NCI-H1694 (cell line): Measurements from ENCODE around the gene SUPT20H.

Experiments used
- DNase-seq: peaks from one replicate; lab custom pipeline; 2025; lab: John Stamatoyannopoulos, UW

The SUPT20H gene

DNA sequence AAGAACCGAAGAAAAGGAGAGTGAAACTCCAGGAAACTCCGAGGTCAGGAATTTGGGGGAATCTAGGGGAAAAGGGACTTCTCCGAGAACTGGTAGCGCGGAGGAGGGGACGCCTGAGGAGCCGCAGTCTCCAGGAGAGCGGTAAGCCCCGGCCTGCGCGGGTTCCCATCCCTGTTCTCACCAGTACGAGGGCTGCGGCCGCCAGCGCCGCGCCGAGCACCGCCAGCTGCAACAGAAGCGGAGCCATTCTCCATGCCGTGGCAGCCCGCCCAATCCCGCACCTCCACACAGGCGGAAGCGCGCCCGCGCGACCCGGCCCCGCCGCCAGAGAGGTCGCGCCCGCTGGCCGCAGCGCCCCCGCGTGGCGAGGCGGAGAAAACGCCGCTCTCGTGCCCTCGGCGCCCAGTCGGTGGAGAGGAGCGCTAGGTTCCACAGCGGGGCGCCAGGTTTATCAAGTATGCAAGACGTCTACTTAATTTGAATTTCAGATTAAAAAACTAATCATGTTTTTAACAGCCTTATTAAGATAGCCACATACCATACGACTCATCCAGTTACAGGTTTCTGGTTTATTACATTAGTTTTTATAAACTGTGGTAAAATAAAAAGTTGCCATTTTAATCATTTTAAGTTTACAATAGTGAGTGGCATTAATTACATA, 60.3 kb downstream of the SUPT20H start, which contains the start of gene ALG5:
Gene ALG5 (minus strand): TSS at position 287 of the 661 bp plus-strand sequence. CDS start 40 bp downstream, at position 247.
- peak; percentile 42 for DNase-seq

DNA sequence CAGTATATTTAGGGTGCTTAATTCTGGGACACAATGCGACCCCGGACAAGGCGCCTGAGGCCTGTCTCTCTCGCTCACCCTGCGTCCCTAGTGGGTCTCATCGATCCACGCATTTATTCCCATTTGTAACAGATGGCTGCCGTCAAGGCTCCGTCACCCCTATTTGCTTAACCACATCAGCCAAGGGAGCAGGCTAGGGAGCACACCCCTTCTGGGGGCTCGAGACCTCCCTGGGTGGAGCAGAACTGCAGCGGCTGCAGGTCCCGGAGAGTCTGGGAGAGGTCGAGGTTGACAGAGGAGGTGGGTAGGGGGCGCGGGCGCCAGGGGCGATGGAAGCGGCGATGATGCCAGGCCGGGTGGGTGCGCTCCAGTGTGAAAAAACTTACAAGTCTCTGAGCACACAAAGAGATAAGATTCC, 60.9 kb downstream of the SUPT20H start:
- DNase-seq = peak; percentile 6

DNA sequence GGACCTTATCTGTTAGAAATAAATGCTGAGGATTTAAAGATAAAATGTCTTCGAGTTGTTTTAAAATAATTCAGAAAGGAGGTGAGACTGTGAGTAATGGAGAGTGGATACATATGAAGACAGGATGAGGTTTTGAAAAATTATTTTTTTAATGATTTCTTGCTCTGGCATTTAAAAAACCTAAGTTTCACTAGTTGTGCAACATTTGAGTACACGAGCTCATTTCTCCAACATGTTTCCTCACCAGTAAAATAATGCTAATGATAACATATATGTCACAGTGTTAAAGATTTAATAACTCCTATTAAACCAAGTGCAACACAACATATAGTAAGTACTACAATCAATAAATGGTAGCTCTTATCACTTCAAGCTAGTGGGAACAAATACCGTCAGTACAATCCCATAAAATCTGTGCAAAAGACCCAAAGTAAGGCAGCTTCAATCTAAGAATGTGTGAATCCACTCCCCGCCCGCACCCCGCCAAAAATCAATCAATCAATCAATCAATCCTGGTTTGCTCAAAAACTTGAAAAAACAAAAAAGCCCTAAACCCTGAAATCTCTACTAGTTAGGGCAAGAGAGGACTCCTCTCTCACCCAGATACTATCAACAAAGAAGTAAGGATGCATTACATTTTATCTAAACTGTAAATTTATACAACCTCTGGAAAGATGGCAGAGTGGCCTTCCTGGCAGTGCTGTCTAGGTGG, 61.6 kb downstream of the SUPT20H start:
- no peak for DNase-seq

DNA sequence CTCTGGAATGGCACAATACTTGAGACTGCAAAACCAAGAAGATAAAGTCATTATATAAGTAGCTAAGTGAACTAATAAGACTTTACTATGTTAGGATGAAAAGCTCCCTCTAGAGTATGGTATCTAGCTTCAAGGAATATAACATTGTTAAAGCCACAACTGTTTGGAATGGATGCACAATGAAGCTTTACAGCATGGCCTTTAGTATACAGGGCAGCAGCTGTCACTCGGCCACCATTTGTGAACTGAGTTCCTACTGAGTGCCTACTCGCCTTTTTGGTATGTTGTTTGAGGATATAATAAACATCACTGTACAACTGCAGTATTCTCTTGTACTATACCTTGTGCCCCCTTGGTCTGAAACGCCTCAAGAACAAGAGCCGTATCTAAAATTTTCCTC, 67.1 kb downstream of the SUPT20H start:
- DNase-seq = no peak

DNA sequence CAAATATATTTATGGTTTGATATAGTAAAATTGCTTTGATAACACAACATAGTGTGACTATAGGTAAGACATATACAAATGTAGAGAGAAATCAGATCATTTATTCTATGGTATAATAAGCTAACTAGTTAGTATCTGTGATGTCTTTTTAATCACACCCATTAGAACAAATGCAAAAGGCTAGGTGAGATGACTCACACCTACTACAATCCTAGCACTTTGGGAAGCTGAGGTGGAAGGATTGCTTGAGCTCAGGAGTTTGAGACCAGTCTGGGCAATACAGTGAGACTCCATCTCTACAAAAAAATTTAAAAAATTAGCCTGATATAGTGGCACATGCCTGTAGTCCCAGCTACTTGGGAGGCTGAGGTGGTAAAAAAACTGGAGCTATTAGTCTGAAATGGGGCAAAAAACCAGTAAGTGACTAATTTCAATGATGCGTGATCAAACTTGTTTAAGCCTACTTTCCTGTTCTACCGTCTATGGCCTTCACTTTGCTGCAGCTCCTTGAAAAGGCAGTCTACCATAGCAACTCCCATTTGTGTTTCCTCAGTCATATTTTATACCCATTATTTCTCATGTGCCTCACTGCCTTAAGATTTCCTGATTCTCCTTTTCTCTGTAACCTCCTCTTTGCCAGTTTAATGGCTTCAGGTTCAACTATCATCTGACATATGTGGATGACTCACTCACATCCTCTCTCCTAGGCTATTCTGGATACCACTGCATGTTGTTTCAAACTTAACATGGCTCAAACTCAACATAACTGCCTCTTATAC, 72.8 kb downstream of the SUPT20H start:
- DNase-seq = no peak

DNA sequence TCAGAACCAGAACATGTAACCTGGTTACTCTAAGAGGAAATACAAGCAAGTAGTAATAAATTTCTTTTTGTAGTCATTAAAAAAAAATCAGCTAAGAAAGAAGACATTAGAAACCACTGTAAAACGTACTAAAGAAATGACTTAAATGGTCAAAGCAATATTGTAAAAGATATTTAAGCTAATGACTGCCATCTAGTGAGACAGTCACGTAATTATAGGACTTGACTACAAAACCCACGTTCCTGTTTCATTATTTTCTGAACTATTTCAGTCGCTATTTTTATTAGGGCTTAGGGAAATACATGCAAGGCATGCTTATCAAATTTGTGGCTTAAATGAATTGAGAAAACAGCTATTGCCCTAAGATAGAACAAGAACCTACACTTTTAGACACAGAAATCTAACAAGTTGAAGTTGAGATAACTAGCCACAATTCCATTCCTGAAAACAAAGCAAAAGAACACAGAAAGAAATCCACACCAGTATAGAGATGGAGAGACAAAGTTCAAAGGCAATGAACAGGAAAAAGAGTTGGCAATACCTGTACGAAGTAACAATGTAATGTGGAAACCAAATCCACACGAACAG, 78.2 kb downstream of the SUPT20H start:
- DNase-seq = peak; percentile 38

DNA sequence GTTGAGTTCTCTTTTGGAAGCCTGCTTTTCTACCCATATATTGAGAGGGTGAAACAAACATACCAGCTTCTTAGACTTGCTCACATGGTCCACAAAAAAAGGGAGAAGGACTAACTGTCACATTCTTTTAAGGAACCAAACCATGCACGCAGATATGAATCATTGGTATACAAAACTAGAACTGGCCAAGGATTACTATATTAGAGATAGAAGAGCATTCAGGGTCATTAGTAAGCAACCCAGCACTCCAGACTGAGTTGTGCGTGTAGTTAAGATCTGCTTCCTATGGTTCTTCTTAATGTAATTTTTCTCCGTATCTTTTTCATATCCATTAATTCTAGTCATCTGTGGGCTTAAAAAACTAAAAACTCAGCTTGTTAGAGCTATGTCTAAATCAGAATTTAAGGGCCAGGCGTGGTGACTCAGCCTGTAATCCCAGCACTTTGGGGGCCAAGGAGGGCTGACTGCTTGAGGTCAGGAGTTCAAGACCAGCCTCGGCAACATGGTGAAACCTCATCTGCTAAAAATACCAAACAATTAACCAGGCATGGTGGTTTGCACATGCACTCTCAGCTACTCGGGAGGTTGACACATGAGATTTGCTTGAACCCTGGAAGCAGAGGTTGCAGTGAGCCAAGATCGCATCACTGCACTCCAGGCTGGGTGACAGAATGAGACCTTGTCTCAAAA, 80.0 kb downstream of the SUPT20H start:
- no peak for DNase-seq

DNA sequence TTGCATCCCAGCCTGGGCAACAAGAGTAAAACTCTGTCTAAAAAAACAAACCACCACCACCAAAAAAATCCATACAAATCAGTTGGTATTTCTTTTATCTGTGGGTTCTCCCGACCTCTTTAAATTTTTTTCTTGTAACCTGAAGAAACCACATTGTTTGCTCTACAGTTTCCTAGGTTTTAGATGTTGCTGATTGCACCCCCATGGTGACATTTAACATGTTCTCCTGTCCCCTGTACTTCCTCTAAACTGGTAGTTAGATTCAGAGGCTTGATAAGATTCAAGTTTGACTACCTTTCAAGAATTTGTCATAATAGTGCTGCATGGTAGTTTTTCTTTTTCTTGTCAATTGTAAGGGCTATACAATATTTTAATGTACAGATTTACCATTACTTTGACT, 84.3 kb downstream of the SUPT20H start:
- DNase-seq = no peak

DNA sequence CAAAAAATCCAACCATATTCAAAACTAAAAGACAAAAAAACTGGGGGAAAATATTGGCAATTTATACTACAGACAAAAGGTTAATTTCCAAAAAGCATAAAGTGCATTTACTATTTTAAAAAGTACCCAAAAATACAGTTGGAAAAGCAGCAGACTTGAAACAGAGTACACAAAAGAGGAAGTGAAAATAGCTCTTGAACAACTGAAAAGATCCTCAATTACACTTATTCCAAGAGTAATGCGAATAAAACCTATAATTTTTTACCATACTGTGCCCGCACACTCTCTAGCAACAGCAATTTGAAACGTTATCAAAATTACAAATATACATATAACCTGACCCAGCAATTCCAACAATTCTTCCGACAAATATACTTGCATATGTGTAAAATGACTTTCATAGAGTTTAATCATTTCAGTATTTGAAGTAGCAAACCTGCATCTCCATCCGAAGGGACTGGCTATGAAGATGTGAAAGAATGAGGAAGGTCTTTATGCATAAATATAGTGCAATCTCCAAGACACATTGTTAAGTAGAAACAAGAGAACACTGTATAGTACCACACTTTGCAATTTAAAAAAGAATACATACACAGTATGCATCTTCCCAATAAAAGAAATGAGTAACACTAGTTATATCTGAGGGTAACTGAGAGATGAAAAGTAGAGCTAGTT, 85.7 kb downstream of the SUPT20H start:
- no peak for DNase-seq

DNA sequence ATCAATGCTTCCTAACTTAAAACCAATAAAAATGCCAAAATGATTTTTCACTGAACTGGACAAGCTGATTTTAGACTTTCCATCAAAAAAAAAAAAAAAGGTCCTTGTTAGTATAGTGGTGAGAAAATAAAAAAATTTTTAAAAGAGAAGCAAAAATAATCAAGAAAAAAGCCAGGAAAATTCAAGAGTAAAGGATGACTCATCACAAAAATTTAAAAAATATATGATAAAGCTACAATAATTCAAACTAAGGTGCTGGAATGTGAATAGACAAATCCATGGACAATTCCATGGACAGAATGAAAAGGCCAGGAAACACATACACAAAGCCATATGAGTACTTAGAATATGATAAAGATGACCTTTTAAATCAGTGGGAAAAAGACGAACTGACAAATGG, 86.5 kb downstream of the SUPT20H start:
- no peak for DNase-seq

DNA sequence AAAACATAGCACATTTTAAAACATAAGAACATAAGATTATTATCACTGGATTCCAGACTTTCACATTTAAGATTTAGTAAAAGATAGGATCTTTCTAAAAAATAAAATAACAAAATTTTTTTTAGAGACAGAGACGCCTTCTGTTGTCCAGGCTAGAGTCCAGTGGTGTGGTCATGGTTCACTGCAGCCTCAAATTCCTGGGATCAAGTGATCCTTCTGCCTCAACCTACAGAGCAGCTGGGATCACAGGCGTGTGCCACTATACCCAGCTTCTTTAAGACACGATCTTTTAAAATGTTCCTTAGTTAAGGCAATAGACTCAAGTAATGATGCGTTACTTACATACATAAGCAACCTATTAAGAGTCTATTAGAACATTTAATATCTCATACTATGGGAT, 93.1 kb downstream of the SUPT20H start:
- DNase-seq = no peak

DNA sequence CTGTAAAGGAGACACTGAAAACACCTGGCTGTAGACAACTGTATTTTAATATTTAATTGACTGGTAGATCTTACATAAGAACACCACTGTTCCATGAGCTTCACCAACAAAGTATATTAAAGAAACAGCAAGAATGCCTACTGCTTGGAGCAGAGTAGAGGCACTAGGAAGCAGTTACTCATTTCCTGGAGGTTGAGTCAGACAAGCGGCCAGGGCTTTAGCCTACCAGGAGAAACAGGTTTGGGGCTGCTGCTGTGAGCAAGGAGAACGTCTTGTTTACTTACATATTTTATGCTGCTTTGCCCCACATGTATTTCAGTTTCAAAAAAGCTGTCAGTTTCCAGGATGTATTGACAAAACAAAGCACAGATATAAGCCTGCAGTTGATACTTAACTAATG, 93.7 kb downstream of the SUPT20H start:
- DNase-seq = no peak

DNA sequence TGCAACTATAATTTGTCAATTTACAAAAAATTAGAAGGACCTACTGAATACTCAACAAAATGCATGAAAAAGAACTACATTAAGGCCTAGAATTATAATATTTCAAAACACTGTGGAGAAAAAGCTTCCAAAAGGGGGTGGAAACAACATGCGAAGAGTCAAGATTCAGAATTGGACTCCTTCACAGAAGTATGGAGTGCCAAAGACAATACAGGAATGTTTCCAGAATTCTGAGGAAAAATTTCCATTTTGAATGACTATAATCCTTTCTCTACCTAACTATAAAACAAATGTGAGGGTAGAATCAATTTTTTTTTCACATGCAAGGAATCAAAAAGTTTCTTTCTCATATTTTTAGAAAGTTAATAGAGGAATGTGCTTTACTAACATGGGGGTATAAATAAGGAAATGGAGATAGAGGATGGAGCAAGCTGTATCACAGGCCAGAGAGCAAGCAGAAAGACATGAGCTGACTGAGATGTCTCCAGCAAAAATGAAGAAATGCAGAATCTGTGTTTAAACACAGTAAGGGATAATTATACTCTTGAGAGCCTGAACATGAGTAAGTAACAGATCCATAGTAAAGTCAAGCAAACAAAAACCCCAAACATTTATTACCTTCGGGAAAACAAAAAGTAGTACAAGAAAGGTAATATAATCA, 99.9 kb downstream of the SUPT20H start:
- DNase-seq = no peak
